K562 (cell line): ENCODE results near the gene THAP9. TPM values are rescaled to one million over a fixed set of nuclear protein-coding genes. Genes with fewer than 3 reads are reported as not detected.

Experiments used
- BRCA1 ChIP-seq, 2 experiments: fragments of 450-650 bp in 1 of 2; sonication (generic) in 1 of 2; formaldehyde crosslinking in 1 of 2; IDR thresholded peaks; 2 replicates each; pipeline versions ENCODE4 v1.5.0 to v1.6.1; 2017 to 2020; ENCODE audit warnings: mild to moderate bottlenecking in 1 of 2, missing genetic modification reagents in 1 of 2
- CBFA2T2 ChIP-seq: fragments of 450-650 bp; conservative IDR thresholded peaks from 2 replicates; pipeline ENCODE4 v1.6.1; 2017; ENCODE audit warnings: mild to moderate bottlenecking
- FOXJ2 ChIP-seq: fragments of 200-800 bp; sonication (Bioruptor generic); IDR thresholded peaks from 2 replicates; pipeline ENCODE4 v1.6.1; 2016; ENCODE audit warnings: missing genetic modification characterization, missing compliant biosample characterization
- FOXJ3 ChIP-seq: sonication (generic); formaldehyde crosslinking; IDR thresholded peaks from 2 replicates; pipeline ENCODE4 v1.4.0; 2020; ENCODE audit warnings: mild to moderate bottlenecking, missing genetic modification reagents
- GTF2F1 ChIP-seq: IDR thresholded peaks from 2 replicates; pipeline ENCODE4 v1.6.1; 2011; ENCODE audit warnings: low read depth, low read length, improper control_type of control experiment
- HDAC2 ChIP-seq: fragments of 450-650 bp; IDR thresholded peaks from 2 replicates; pipeline ENCODE4 v1.6.1; 2016; ENCODE audit warnings: mild to moderate bottlenecking
- JUN ChIP-seq, 2 experiments: sonication (generic) in 1 of 2; formaldehyde crosslinking in 1 of 2; IDR thresholded peaks; 2 replicates each; pipeline versions ENCODE4 v1.6.1 to v1.8.0; 2012 to 2022; ENCODE audit warnings: borderline replicate concordance in 2 of 2, mild to moderate bottlenecking in 2 of 2, improper control_type of control experiment in 1 of 2, low read depth in 1 of 2, low read length in 1 of 2, missing genetic modification reagents in 1 of 2
- KDM2B ChIP-seq: fragments of 250-450 bp; sonication (Bioruptor Pico); IDR thresholded peaks from 2 replicates; pipeline ENCODE4 v1.8.0; 2021; ENCODE audit warnings: mild to moderate bottlenecking, moderate library complexity
- KDM4B ChIP-seq, 2 experiments: fragments of 450-650 bp in 1 of 2; sonication (generic) in 1 of 2; IDR thresholded peaks; 2 replicates each; pipeline ENCODE4 v1.6.1; 2016 to 2017; ENCODE audit warnings: borderline replicate concordance in 2 of 2, antibody characterized with exemption in 1 of 2, low read depth in 1 of 2, mild to moderate bottlenecking in 1 of 2
- MTF1 ChIP-seq: fragments of 250-450 bp; sonication (Bioruptor Pico); IDR thresholded peaks from 2 replicates; pipeline ENCODE4 v1.9.0; 2021; ENCODE audit warnings: moderate library complexity, mild to moderate bottlenecking, inconsistent platforms, borderline replicate concordance
- MYBL2 ChIP-seq, 2 experiments: fragments of 450-650 bp in 1 of 2; sonication (generic) in 1 of 2; formaldehyde crosslinking in 1 of 2; IDR thresholded peaks; 2 replicates each; pipeline versions ENCODE4 v1.6.1 to v1.8.1; 2017 to 2022; ENCODE audit warnings: borderline replicate concordance in 1 of 2, inconsistent platforms in 1 of 2, low read depth in 1 of 2, mild to moderate bottlenecking in 1 of 2, missing genetic modification reagents in 1 of 2, moderate library complexity in 1 of 2
- POU5F1 ChIP-seq: fragments of 150-350 bp; IDR thresholded peaks from 2 replicates; pipeline ENCODE4 v1.6.1; 2014; ENCODE audit warnings: borderline replicate concordance, low read length, low read depth, mild to moderate bottlenecking; ENCODE audit not compliant: partially characterized antibody
- SIN3B ChIP-seq: fragments of 450-650 bp; IDR thresholded peaks from 2 replicates; pipeline ENCODE4 v1.6.1; 2017; ENCODE audit warnings: low read depth, mild to moderate bottlenecking, moderate library complexity
- TAF1 ChIP-seq: IDR thresholded peaks from 2 replicates; pipeline ENCODE4 v1.6.1; 2011; ENCODE audit warnings: mild to moderate bottlenecking, low read length, moderate library complexity; ENCODE audit not compliant: insufficient read depth, control insufficient read depth, severe bottlenecking; ENCODE audit errors: extremely low read depth
- TAL1 ChIP-seq: fragments of 450-650 bp; IDR thresholded peaks from 2 replicates; pipeline ENCODE4 v1.6.1; 2016; ENCODE audit warnings: mild to moderate bottlenecking
- XRCC5 ChIP-seq: fragments of 200-400 bp; formaldehyde crosslinking; IDR thresholded peaks from 2 replicates; pipeline ENCODE4 v1.6.1; 2017; ENCODE audit warnings: low read depth, mild to moderate bottlenecking, low read length
- ZC3H8 ChIP-seq: fragments of 450-650 bp; IDR thresholded peaks from 2 replicates; pipeline ENCODE4 v1.6.1; 2017
- ZNF165 ChIP-seq: fragments of 250-450 bp; sonication (Bioruptor Pico); IDR thresholded peaks from 2 replicates; pipeline ENCODE4 v1.4.0; 2020; ENCODE audit warnings: borderline replicate concordance
- ZNF668 ChIP-seq: fragments of 250-450 bp; sonication (Bioruptor Pico); IDR thresholded peaks from 2 replicates; pipeline ENCODE4 v1.8.0; 2022; ENCODE audit warnings: mild to moderate bottlenecking, inconsistent platforms
- ZNF717 ChIP-seq: fragments of 250-450 bp; sonication (Bioruptor Pico); IDR thresholded peaks from 2 replicates; pipeline ENCODE4 v1.5.0; 2021
- ZNF830 ChIP-seq: fragments of 250-450 bp; sonication (Bioruptor Pico); IDR thresholded peaks from 2 replicates; pipeline ENCODE4 v1.5.0; 2021; ENCODE audit warnings: mild to moderate bottlenecking
- polyA plus RNA-seq, 8 experiments: library from polyadenylated mRNA; depleted of rRNA in 4 of 8; stranded (reverse) in 5 of 8; unstranded in 3 of 8; fragments of >200 nt; fragmentation: Nextera tagmentation in 2 of 8; fragmentation: Illumina TruSeq in 1 of 8; extraction: Ambion mirVana in 2 of 8; extraction: Trizol in 1 of 8; gene quantifications; 2 replicates each; pipeline versions ENCODE4 v1.2.1 to v1.2.3, GENCODE V29; 2011 to 2014; ENCODE audit warnings: inconsistent platforms in 1 of 8, missing spikeins in 1 of 8
- total RNA-seq, 7 experiments: library from RNA; depleted of rRNA in 6 of 7; stranded (reverse); fragments of >200 nt in 6 of 7; fragmentation: Illumina TruSeq in 2 of 7; extraction: Trizol in 2 of 7; gene quantifications; 2 replicates each; pipeline versions ENCODE4 v1.2.1 to v1.2.3, GENCODE V29; 2011 to 2021; ENCODE audit warnings: low replicate concordance in 1 of 7
- TF ChIP-seq, protein P1 (sequence below), 2 experiments: fragments of 450-650 bp in 1 of 2; sonication (generic) in 1 of 2; formaldehyde crosslinking in 1 of 2; IDR thresholded peaks in 1 of 2; conservative IDR thresholded peaks in 1 of 2; 2 replicates each; pipeline versions ENCODE4 v1.6.1 to v1.8.1; 2016 to 2023; ENCODE audit warnings: mild to moderate bottlenecking in 2 of 2, moderate library complexity in 2 of 2, inconsistent platforms in 1 of 2, missing genetic modification reagents in 1 of 2
- TF ChIP-seq, protein P2 (sequence below): fragments of 450-650 bp; IDR thresholded peaks from 2 replicates; pipeline ENCODE4 v1.6.1; 2016; ENCODE audit warnings: missing biosample characterization, missing genetic modification characterization
- TF ChIP-seq, protein P3 (sequence below): fragments of 250-450 bp; sonication (Bioruptor Pico); IDR thresholded peaks from 2 replicates; pipeline ENCODE4 v1.5.0; 2021
- TF ChIP-seq, protein P4 (sequence below): fragments of 450-650 bp; formaldehyde crosslinking; conservative IDR thresholded peaks from 2 replicates; pipeline ENCODE4 v1.4.0; 2022; ENCODE audit warnings: mild to moderate bottlenecking, missing genetic modification characterization

Gene THAP9
- total and polyA plus RNA-seq, 9 of the 15 experiments (the other 6 are each of a cell fraction or from before 2014, with no cell fraction given): 3.4 to 7.0 (median 5.4) TPM

DNA sequence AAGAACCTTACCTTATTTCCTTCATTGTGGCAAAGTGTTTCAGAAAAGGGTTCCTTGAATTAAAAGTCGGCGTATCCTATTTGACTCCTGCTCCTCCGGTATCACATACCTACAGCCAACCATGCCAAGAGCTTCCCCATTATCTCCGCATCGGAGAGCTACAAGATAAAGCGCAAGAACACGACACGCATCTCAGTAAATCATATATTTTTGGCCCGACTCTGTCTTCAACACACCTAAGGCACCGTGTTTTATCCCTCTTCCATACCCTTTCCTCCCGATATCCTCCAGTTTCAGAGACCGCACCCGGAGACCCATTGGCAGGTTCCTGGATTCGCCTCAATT, 497 bp upstream of the THAP9 start (continued):
- TF ChIP-seq, protein P1, sequence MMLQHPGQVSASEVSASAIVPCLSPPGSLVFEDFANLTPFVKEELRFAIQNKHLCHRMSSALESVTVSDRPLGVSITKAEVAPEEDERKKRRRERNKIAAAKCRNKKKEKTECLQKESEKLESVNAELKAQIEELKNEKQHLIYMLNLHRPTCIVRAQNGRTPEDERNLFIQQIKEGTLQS (IDR thresholded peaks at IDR 0.05): no peak
- TF ChIP-seq, protein P1 (CRISPR knock-in tag; conservative IDR thresholded peaks at IDR 0.05): 0 out of 2 replicates have a peak, but pooled peaks have one; percentile 24
- TF ChIP-seq MTF1 (CRISPR knock-in tag): no peak
- no peak for TF ChIP-seq ZNF830 (CRISPR knock-in tag)
- TF ChIP-seq ZC3H8: 0 out of 2 replicates have a peak, but pooled peaks have one; percentile 45
- TF ChIP-seq TAF1: no peak
- no peak for TF ChIP-seq MYBL2 (IDR thresholded peaks at IDR 0.05; ENCODE audit: low read depth)
- no peak for TF ChIP-seq MYBL2 (CRISPR knock-in tag; IDR thresholded peaks at IDR 0.05; ENCODE audit: borderline replicate concordance)
- TF ChIP-seq ZNF165 (CRISPR knock-in tag): no peak
- TF ChIP-seq FOXJ3 (CRISPR knock-in tag): no peak
- no peak for TF ChIP-seq ZNF717 (CRISPR knock-in tag)
- TF ChIP-seq SIN3B: no peak
- no peak for TF ChIP-seq FOXJ2
- TF ChIP-seq, protein P2, sequence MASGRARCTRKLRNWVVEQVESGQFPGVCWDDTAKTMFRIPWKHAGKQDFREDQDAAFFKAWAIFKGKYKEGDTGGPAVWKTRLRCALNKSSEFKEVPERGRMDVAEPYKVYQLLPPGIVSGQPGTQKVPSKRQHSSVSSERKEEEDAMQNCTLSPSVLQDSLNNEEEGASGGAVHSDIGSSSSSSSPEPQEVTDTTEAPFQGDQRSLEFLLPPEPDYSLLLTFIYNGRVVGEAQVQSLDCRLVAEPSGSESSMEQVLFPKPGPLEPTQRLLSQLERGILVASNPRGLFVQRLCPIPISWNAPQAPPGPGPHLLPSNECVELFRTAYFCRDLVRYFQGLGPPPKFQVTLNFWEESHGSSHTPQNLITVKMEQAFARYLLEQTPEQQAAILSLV: no peak
- no peak for TF ChIP-seq JUN (IDR thresholded peaks at IDR 0.05; ENCODE audit: borderline replicate concordance, low read depth, low read length)
- TF ChIP-seq JUN (CRISPR knock-in tag; IDR thresholded peaks at IDR 0.05; ENCODE audit: borderline replicate concordance): no peak
- no peak for TF ChIP-seq POU5F1
- no peak for TF ChIP-seq ZNF668 (CRISPR knock-in tag)
- no peak for TF ChIP-seq KDM2B
- TF ChIP-seq HDAC2: no peak; the same call in none of the 2 replicates
- TF ChIP-seq GTF2F1: no peak; the same call in 1 of the 2 replicates
- 0 out of 2 replicates have a peak, but pooled peaks have one; percentile 26 for TF ChIP-seq XRCC5
- TF ChIP-seq, protein P3, sequence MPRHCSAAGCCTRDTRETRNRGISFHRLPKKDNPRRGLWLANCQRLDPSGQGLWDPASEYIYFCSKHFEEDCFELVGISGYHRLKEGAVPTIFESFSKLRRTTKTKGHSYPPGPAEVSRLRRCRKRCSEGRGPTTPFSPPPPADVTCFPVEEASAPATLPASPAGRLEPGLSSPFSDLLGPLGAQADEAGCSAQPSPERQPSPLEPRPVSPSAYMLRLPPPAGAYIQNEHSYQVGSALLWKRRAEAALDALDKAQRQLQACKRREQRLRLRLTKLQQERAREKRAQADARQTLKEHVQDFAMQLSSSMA: no peak
- no peak for TF ChIP-seq BRCA1 (IDR thresholded peaks at IDR 0.05)
- no peak for TF ChIP-seq BRCA1 (CRISPR knock-in tag; IDR thresholded peaks at IDR 0.05)
- no peak for TF ChIP-seq KDM4B (IDR thresholded peaks at IDR 0.05; ENCODE audit: borderline replicate concordance in 2 of 2, low read depth in 1 of 2)
- TF ChIP-seq CBFA2T2: no peak
- TF ChIP-seq, protein P4, sequence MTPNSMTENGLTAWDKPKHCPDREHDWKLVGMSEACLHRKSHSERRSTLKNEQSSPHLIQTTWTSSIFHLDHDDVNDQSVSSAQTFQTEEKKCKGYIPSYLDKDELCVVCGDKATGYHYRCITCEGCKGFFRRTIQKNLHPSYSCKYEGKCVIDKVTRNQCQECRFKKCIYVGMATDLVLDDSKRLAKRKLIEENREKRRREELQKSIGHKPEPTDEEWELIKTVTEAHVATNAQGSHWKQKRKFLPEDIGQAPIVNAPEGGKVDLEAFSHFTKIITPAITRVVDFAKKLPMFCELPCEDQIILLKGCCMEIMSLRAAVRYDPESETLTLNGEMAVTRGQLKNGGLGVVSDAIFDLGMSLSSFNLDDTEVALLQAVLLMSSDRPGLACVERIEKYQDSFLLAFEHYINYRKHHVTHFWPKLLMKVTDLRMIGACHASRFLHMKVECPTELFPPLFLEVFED (CRISPR knock-in tag): no peak; the same call in 1 of the 2 replicates
- 0 out of 2 replicates have a peak, but pooled peaks have one; percentile 17 for TF ChIP-seq TAL1
